C1 segment of cervical spinal cord (tissue), 14 donors: ENCODE measurements around the gene IGF1R.

ENCODE experiments used
- DNase-seq, 14 donors: peaks; one replicate each; lab custom pipeline; 2025; lab: John Stamatoyannopoulos, UW

Gene IGF1R

GRCh38 chr15:98884894-98885293, 236.6 kb downstream of the IGF1R start:
- DNase-seq, result peak in 1 of 14 donors; percentile 87

- no peak for DNase-seq
Measured at GRCh38 chr15:98887976-98888375, 239.6 kb downstream of the IGF1R start.

GRCh38 chr15:98888820-98889479, 240.6 kb downstream of the IGF1R start:
- no peak for DNase-seq

GRCh38 chr15:98889930-98890695, 241.8 kb downstream of the IGF1R start:
- DNase-seq, result no peak

- no peak for DNase-seq
Measured at GRCh38 chr15:98891301-98891700, 243.0 kb downstream of the IGF1R start.

GRCh38 chr15:98893401-98893800, 245.1 kb downstream of the IGF1R start:
- DNase-seq, result no peak

GRCh38 chr15:98894312-98894711, 246.0 kb downstream of the IGF1R start:
- DNase-seq, result no peak

- DNase-seq, result no peak
Measured at GRCh38 chr15:98896002-98896721, 247.8 kb downstream of the IGF1R start.

GRCh38 chr15:98896802-98897732, 248.7 kb downstream of the IGF1R start:
- no peak for DNase-seq

GRCh38 chr15:98898122-98898521, 249.8 kb downstream of the IGF1R start:
- DNase-seq, result no peak

- DNase-seq, result peak in 1 of 14 donors; percentile 1
Measured at GRCh38 chr15:98899272-98900021, 251.1 kb downstream of the IGF1R start.

- DNase-seq, result no peak
Measured at GRCh38 chr15:98900356-98900755, 252.0 kb downstream of the IGF1R start.

- no peak for DNase-seq
Measured at GRCh38 chr15:98901434-98902072, 253.2 kb downstream of the IGF1R start.

- DNase-seq, result no peak
Measured at GRCh38 chr15:98902931-98903330, 254.6 kb downstream of the IGF1R start.

- no peak for DNase-seq
Measured at GRCh38 chr15:98903377-98904018, 255.2 kb downstream of the IGF1R start.

GRCh38 chr15:98904544-98904943, 256.2 kb downstream of the IGF1R start:
- DNase-seq, result peak in 6 of 14 donors; percentile 19 to 45 (median 26)

- no peak for DNase-seq
Measured at GRCh38 chr15:98905963-98906711, 257.8 kb downstream of the IGF1R start.

- no peak for DNase-seq
Measured at GRCh38 chr15:98906712-98907083, 258.4 kb downstream of the IGF1R start.

- no peak for DNase-seq
Measured at GRCh38 chr15:98907927-98908471, 259.7 kb downstream of the IGF1R start.
